D721Med (cell line): ENCODE results near the gene DENND4B.

Experiments
- DNase-seq: peaks from one replicate; pipeline ENCODE4 v3.0.0; 2011; ENCODE audit warnings: low spot score; ENCODE audit not compliant: insufficient read length
- FAIRE-seq: peaks from 2 replicates; lab custom pipeline; 2011; peaks lifted over from hg19 to GRCh38; lab: Jason Lieb, UNC
- CTCF ChIP-seq: IDR thresholded peaks from 2 replicates; pipeline ENCODE4 v1.5.1; 2012; ENCODE audit warnings: mild to moderate bottlenecking, control low read depth; ENCODE audit not compliant: insufficient read depth; ENCODE audit errors: missing control alignments

The DENND4B gene

GRCh38 chr1:153944005-153944826 is 2.3 kb downstream of the DENND4B start:
- FAIRE-seq (peak; percentile 58), DNase-seq (no peak)
- TF ChIP-seq CTCF: no peak

GRCh38 chr1:153942766-153943549 is 3.6 kb downstream of the DENND4B start:
- no peak for FAIRE-seq
- no peak for DNase-seq
- TF ChIP-seq CTCF: no peak

GRCh38 chr1:153941826-153942725 is 4.4 kb downstream of the DENND4B start:
- no peak for FAIRE-seq

GRCh38 chr1:153940756-153941155 is 5.8 kb downstream of the DENND4B start:
- DNase-seq: no peak
- FAIRE-seq: no peak
- no peak for TF ChIP-seq CTCF

More at GRCh38 chr1:153941826-153942725, 4.4 kb downstream of the DENND4B start:
- no peak for DNase-seq
- no peak for TF ChIP-seq CTCF

- FAIRE-seq (no peak), DNase-seq (no peak)
- no peak for TF ChIP-seq CTCF
Measured at GRCh38 chr1:153939476-153939875, 7.0 kb downstream of the DENND4B start.

GRCh38 chr1:153938996-153939395 is 7.5 kb downstream of the DENND4B start:
- DNase-seq (no peak), FAIRE-seq (no peak)
- TF ChIP-seq CTCF: no peak
